Neural cell (in vitro differentiated cells): ENCODE data around the gene ERICH6B. TPM values are rescaled to one million over a fixed set of nuclear protein-coding genes. Genes with fewer than 3 reads are reported as not detected.
"Not testable (repeated sequence)": the region's sequence is repeated elsewhere in the genome, so short reads cannot be mapped to it uniquely, and the experiment has no call there.

Experiments used
- H2AFZ ChIP-seq: fragments of 200-600, 300-800 bp; sonication (generic), shearing (Covaris generic); 2 replicates; pipeline ENCODE4 v1.6.0; 2014; ENCODE audit warnings: low read depth, mild to moderate bottlenecking, antibody characterized with exemption, low read length, moderate library complexity
- H3F3A ChIP-seq: fragments of 200-600 bp; shearing (Covaris generic); 2 replicates; pipeline ENCODE4 v1.6.1; 2016; ENCODE audit warnings: mild to moderate bottlenecking, moderate library complexity, mixed read lengths, antibody characterized with exemption, low read length; ENCODE audit not compliant: insufficient read depth, poor library complexity, severe bottlenecking
- H3K27ac ChIP-seq: fragments of 200-600, 300-800 bp; sonication (generic), shearing (Covaris generic); 2 replicates; pipeline ENCODE4 v1.5.1; 2014; ENCODE audit warnings: mild to moderate bottlenecking, low read length, moderate library complexity
- H3K27me3 ChIP-seq: fragments of 300-800, 200-600 bp; sonication (generic), shearing (Covaris generic); 2 replicates; pipeline ENCODE4 v1.6.0; 2014; ENCODE audit warnings: mild to moderate bottlenecking, low read depth, low read length, moderate library complexity; ENCODE audit not compliant: insufficient read depth
- H3K36me3 ChIP-seq: fragments of 300-800, 200-600 bp; sonication (generic), shearing (Covaris generic); 2 replicates; pipeline ENCODE4 v1.5.1; 2014; ENCODE audit warnings: mild to moderate bottlenecking, antibody characterized with exemption, low read length, moderate library complexity; ENCODE audit not compliant: insufficient read depth
- H3K4me2 ChIP-seq: fragments of 300-800, 200-600 bp; sonication (generic), shearing (Covaris generic); 2 replicates; pipeline ENCODE4 v1.6.0; 2014; ENCODE audit warnings: mild to moderate bottlenecking, low read length
- H3K4me3 ChIP-seq: fragments of 300-800, 200-600 bp; sonication (generic), shearing (Covaris generic); 2 replicates; pipeline ENCODE4 v1.5.1; 2014; ENCODE audit warnings: mild to moderate bottlenecking, low read length, moderate library complexity
- H3K79me2 ChIP-seq: fragments of 200-600 bp; shearing (Covaris generic); replicated peaks from 2 replicates; pipeline ENCODE4 v1.6.0; 2014; ENCODE audit warnings: mild to moderate bottlenecking, low read length, moderate library complexity; ENCODE audit not compliant: insufficient read depth
- H3K9ac ChIP-seq: fragments of 300-800, 200-600 bp; sonication (generic), shearing (Covaris generic); 2 replicates; pipeline ENCODE4 v1.6.1; 2016; ENCODE audit warnings: mild to moderate bottlenecking, low read length, mixed read lengths
- H3K9me2 ChIP-seq: fragments of 200-600 bp; shearing (Covaris generic); 2 replicates; pipeline ENCODE4 v1.6.1; 2016; ENCODE audit warnings: mild to moderate bottlenecking, low read length, mixed read lengths; ENCODE audit not compliant: insufficient read depth
- H3K9me3 ChIP-seq: fragments of 200-600, 300-800 bp; sonication (generic), shearing (Covaris generic); 2 replicates; pipeline ENCODE4 v1.6.1; 2016; ENCODE audit warnings: mild to moderate bottlenecking, mixed run types, low read length, moderate library complexity, mixed read lengths
- H4K20me1 ChIP-seq: fragments of 200-600 bp; shearing (Covaris generic); 2 replicates; pipeline ENCODE4 v1.6.1; 2016; ENCODE audit warnings: mild to moderate bottlenecking, mixed run types; ENCODE audit not compliant: insufficient read depth
- EP300 ChIP-seq: fragments of 450-650 bp; conservative IDR thresholded peaks from 2 replicates; pipeline ENCODE4 v1.6.1; 2014; ENCODE audit warnings: antibody characterized with exemption, mild to moderate bottlenecking, moderate library complexity; ENCODE audit not compliant: poor library complexity, severe bottlenecking
- EZH2 ChIP-seq: fragments of 200-600, 300-800 bp; shearing (Covaris generic), sonication (generic); IDR thresholded peaks from 2 replicates; pipeline ENCODE4 v1.6.1; 2014; ENCODE audit warnings: antibody characterized with exemption, low read length, borderline replicate concordance, mild to moderate bottlenecking; ENCODE audit not compliant: insufficient read depth, poor library complexity, severe bottlenecking
- MXI1 ChIP-seq: fragments of 450-650 bp; conservative IDR thresholded peaks from 2 replicates; pipeline ENCODE4 v1.6.1; 2014; ENCODE audit warnings: antibody characterized with exemption, mild to moderate bottlenecking; ENCODE audit not compliant: poor library complexity, severe bottlenecking
- POLR2AphosphoS5 ChIP-seq: IDR thresholded peaks from 2 replicates; pipeline ENCODE4 v1.6.1; 2012
- RAD21 ChIP-seq: fragments of 450-650 bp; conservative IDR thresholded peaks from 2 replicates; pipeline ENCODE4 v1.6.1; 2014; ENCODE audit warnings: antibody characterized with exemption, mild to moderate bottlenecking, moderate library complexity
- SMC3 ChIP-seq: fragments of 450-650 bp; conservative IDR thresholded peaks from 2 replicates; pipeline ENCODE4 v1.6.1; 2014; ENCODE audit warnings: antibody characterized with exemption, mild to moderate bottlenecking, moderate library complexity; ENCODE audit not compliant: poor library complexity
- TAF1 ChIP-seq: IDR thresholded peaks from 2 replicates; pipeline ENCODE4 v1.6.1; 2012; ENCODE audit warnings: low read depth
- polyA minus RNA-seq: library from RNA; depleted of rRNA, polyadenylated mRNA; stranded (reverse); fragments of >200 nt; gene quantifications from 2 replicates; pipeline ENCODE4 v1.2.3, GENCODE V29; 2014
- polyA plus RNA-seq: library from polyadenylated mRNA; depleted of rRNA; stranded (reverse); fragments of >200 nt; gene quantifications from 2 replicates; pipeline ENCODE4 v1.2.3, GENCODE V29; 2014
- TF ChIP-seq, protein P1 (sequence below): fragments of 450-650 bp; IDR thresholded peaks from 2 replicates; pipeline ENCODE4 v1.5.1; 2014; ENCODE audit warnings: antibody characterized with exemption, mild to moderate bottlenecking, moderate library complexity; ENCODE audit not compliant: poor library complexity, severe bottlenecking
- TF ChIP-seq, protein P2 (sequence below): IDR thresholded peaks from 2 replicates; pipeline ENCODE4 v1.6.1; 2012; ENCODE audit warnings: borderline replicate concordance

ERICH6B gene
- polyA plus RNA-seq (not detected in 2 replicates), polyA minus RNA-seq (not detected in 2 replicates)

DNA sequence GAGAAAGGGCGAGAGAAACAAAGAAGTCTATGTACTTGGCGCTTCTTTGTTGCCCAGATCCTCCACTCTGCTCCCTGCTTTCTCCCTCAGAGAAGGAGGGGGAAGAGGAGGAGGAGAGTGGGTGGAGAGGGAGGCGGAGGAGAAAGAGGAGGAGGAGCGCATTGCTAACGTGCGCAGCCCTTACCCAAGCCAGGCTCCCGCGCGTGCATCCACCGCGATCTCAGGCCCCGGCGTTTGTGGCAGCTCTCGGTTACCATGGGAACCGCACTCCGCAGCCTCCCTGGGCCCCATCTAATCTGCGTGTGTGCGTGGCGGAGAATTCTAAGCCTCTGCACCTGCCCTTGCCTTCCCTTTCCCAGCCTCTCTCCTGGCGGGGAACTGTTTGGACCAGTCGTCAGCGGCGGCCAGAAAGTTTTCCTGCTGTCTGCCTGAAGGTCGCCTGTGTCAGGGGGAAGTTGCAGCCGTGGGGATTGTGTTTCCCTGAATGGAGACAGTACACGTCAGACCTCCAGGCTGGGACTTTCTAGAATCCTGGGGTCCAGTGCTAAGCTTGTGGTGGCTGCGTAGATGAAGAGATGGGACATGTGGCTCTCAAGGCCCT lies at the start of gene ERICH6B:
Gene ERICH6B, minus strand, starts transcription at position 239 of the 601 bp plus-strand sequence. CDS start 18,734 bp downstream, outside the sequence.
- Histone ChIP-seq H3K9me2 (no peaks in the 10 kb centered on the region), H3K4me2 (peak within 1 kb of the TSS; percentile 73), H3K36me3 (no peaks in the 10 kb centered on the region), H3K27ac (peak within 1 kb of the TSS; percentile 95), H3K4me3 (peak within 1 kb of the TSS; percentile 67), H3K9me3 (no peaks in the 10 kb centered on the region), H3K9ac (peak within 1 kb of the TSS; percentile 71), H2AFZ (peak within 1 kb of the TSS; percentile 75), H3F3A (peaks cover 4% of the 10 kb centered on the region), H3K27me3 (no peaks in the 10 kb centered on the region), H3K79me2 (no peaks in the 10 kb centered on the region), H4K20me1 (no peaks in the 10 kb centered on the region)
- TF ChIP-seq SMC3 (peak; percentile 68), EZH2 (no peak), MXI1 (peak; percentile 86), POLR2AphosphoS5 (peak; percentile 81), TAF1 (no peak), RAD21 (peak; percentile 71), EP300 (peak; percentile 85)
- TF ChIP-seq, protein P1, sequence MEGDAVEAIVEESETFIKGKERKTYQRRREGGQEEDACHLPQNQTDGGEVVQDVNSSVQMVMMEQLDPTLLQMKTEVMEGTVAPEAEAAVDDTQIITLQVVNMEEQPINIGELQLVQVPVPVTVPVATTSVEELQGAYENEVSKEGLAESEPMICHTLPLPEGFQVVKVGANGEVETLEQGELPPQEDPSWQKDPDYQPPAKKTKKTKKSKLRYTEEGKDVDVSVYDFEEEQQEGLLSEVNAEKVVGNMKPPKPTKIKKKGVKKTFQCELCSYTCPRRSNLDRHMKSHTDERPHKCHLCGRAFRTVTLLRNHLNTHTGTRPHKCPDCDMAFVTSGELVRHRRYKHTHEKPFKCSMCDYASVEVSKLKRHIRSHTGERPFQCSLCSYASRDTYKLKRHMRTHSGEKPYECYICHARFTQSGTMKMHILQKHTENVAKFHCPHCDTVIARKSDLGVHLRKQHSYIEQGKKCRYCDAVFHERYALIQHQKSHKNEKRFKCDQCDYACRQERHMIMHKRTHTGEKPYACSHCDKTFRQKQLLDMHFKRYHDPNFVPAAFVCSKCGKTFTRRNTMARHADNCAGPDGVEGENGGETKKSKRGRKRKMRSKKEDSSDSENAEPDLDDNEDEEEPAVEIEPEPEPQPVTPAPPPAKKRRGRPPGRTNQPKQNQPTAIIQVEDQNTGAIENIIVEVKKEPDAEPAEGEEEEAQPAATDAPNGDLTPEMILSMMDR: peak; percentile 9
- TF ChIP-seq, protein P2, sequence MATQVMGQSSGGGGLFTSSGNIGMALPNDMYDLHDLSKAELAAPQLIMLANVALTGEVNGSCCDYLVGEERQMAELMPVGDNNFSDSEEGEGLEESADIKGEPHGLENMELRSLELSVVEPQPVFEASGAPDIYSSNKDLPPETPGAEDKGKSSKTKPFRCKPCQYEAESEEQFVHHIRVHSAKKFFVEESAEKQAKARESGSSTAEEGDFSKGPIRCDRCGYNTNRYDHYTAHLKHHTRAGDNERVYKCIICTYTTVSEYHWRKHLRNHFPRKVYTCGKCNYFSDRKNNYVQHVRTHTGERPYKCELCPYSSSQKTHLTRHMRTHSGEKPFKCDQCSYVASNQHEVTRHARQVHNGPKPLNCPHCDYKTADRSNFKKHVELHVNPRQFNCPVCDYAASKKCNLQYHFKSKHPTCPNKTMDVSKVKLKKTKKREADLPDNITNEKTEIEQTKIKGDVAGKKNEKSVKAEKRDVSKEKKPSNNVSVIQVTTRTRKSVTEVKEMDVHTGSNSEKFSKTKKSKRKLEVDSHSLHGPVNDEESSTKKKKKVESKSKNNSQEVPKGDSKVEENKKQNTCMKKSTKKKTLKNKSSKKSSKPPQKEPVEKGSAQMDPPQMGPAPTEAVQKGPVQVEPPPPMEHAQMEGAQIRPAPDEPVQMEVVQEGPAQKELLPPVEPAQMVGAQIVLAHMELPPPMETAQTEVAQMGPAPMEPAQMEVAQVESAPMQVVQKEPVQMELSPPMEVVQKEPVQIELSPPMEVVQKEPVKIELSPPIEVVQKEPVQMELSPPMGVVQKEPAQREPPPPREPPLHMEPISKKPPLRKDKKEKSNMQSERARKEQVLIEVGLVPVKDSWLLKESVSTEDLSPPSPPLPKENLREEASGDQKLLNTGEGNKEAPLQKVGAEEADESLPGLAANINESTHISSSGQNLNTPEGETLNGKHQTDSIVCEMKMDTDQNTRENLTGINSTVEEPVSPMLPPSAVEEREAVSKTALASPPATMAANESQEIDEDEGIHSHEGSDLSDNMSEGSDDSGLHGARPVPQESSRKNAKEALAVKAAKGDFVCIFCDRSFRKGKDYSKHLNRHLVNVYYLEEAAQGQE: peak; percentile 97

DNA sequence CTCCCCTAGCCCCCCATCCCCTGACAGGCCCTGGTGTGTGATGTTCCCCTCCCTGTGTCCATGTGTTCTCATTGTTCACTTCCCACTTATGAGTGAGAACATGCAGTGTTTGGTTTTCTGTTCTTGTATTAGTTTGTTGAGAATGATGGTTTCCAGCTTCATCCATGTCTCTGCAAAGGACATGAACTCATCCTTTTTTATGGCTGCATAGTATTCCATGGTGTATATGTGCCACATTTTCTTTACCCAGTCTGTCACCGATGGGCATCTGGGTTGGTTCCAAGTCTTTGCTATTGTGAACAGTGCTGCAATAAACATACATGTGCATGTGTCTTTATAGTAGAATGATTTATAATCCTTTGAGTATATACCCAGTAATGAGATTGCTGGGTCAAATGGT lies 47.4 kb upstream of the ERICH6B start:
- H3K36me3 ChIP-seq, H3K4me2 ChIP-seq, H2AFZ ChIP-seq, H3K27me3 ChIP-seq, H3K79me2 ChIP-seq, H3K9me3 ChIP-seq, H3K4me3 ChIP-seq, H4K20me1 ChIP-seq, H3K9me2 ChIP-seq, H3K9ac ChIP-seq, H3F3A ChIP-seq: not testable (repeated sequence)
- peak overlapping the region; percentile 10 for H3K27ac ChIP-seq

DNA sequence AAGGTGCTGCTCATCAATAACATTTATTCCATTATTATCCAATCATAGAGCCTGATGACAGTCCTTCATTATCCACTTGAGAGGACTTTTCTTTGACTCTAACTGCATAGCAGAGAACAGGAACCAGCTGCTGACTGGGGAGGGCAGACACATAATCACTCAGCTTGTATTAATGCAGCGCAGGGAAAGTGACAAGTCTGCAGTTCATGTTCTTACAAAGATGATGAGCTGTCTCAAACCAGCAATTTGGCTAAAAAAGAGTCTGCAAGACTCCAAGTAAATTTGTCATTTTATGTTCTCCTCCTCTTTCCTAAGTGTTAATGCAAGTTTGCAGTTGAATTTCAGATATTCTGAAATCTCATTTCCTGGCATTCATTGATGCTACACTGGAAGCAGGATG lies 46.6 kb upstream of the ERICH6B start:
- no peak overlapping the region for H3K9ac ChIP-seq
- no peaks in the 10 kb centered on the region for H3K27me3 ChIP-seq

More for the DNA sequence above, 46.6 kb upstream of the ERICH6B start:
- H3K4me3 ChIP-seq: peak overlapping the region; percentile 34
- TF ChIP-seq TAF1 (no peak), EZH2 (no peak), SMC3 (no peak), MXI1 (no peak), RAD21 (no peak), POLR2AphosphoS5 (peak; percentile 44), EP300 (peak; percentile 74)
- TF ChIP-seq, protein P1: no peak
- TF ChIP-seq, protein P2: no peak
- no peaks in the 10 kb centered on the region for H3K9me2 ChIP-seq
- no peak overlapping the region for H2AFZ ChIP-seq
- H3K9me3 ChIP-seq: no peaks in the 10 kb centered on the region
- H3F3A ChIP-seq: peaks cover 6% of the 10 kb centered on the region
- H4K20me1 ChIP-seq: no peaks in the 10 kb centered on the region
- peak overlapping the region; percentile 62 for H3K27ac ChIP-seq
- no peaks in the 10 kb centered on the region for H3K79me2 ChIP-seq
- H3K4me2 ChIP-seq: no peak overlapping the region
- no peaks in the 10 kb centered on the region for H3K36me3 ChIP-seq
